RWPE2 (cell line): ENCODE data around the gene TMEM221.

Experiments
- ATAC-seq: fragments of 200-7000 bp; cut with Tn5 transposase; 3 replicates; pipeline ENCODE4 v1.9.1; 2021; ENCODE audit warnings: low read depth
- DNase-seq: peaks from one replicate; pipeline ENCODE4 v3.0.0-alpha.2; 2020; ENCODE audit warnings: low spot score
- H3K27ac ChIP-seq: fragments of 450-650 bp; 2 replicates; pipeline ENCODE4 v1.5.1; 2017; ENCODE audit warnings: mild to moderate bottlenecking; ENCODE audit not compliant: poor library complexity, severe bottlenecking
- H3K27me3 ChIP-seq: fragments of 250-450 bp; sonication (Bioruptor Pico); 2 replicates; pipeline ENCODE4 v1.5.1; 2021; ENCODE audit warnings: mild to moderate bottlenecking, moderate library complexity; ENCODE audit not compliant: insufficient read depth, poor library complexity, severe bottlenecking
- H3K36me3 ChIP-seq: fragments of 250-450 bp; sonication (Bioruptor Pico); 2 replicates; pipeline ENCODE4 v1.5.1; 2020; ENCODE audit warnings: low read depth, mild to moderate bottlenecking, moderate library complexity
- H3K4me1 ChIP-seq: fragments of 250-450 bp; sonication (Bioruptor Pico); 2 replicates; pipeline ENCODE4 v1.5.1; 2021; ENCODE audit warnings: mild to moderate bottlenecking, moderate library complexity; ENCODE audit not compliant: insufficient read depth, poor library complexity, severe bottlenecking
- H3K4me3 ChIP-seq: fragments of 250-450 bp; sonication (Bioruptor Pico); 2 replicates; pipeline ENCODE4 v1.5.1; 2021; ENCODE audit warnings: mild to moderate bottlenecking, moderate library complexity; ENCODE audit not compliant: severe bottlenecking
- H3K9me3 ChIP-seq: fragments of 250-450 bp; sonication (Bioruptor Pico); 2 replicates; pipeline ENCODE4 v1.5.1; 2021; ENCODE audit warnings: mild to moderate bottlenecking, moderate library complexity; ENCODE audit not compliant: severe bottlenecking
- CTCF ChIP-seq: fragments of 450-650 bp; IDR thresholded peaks from one replicate; pipeline ENCODE4 v1.5.1; 2017; ENCODE audit warnings: mild to moderate bottlenecking, moderate library complexity; ENCODE audit not compliant: poor library complexity, severe bottlenecking

Gene TMEM221

DNA sequence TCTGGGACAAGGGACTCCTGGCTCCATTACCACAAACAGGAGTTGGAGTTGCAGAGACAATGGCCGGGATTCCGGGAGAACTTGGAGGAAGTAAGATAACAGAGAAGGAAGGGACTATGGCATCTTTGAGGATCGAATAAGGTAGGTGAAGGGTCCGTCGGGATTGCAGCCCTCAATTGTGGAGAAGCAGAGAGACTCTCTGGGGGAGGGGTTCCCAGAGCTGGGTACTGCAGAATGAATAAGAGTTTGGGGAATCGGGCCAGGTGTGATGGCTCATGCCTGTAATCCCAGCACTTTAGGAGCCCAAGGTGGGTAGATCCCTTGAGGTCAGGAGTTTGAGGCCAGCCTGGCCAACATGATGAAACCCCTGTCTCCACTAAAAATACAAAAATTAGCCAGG, 46.8 kb downstream of the TMEM221 start:
- Histone ChIP-seq H3K4me3 (no peak overlapping the region), H3K4me1 (no peaks in the 10 kb centered on the region)

DNA sequence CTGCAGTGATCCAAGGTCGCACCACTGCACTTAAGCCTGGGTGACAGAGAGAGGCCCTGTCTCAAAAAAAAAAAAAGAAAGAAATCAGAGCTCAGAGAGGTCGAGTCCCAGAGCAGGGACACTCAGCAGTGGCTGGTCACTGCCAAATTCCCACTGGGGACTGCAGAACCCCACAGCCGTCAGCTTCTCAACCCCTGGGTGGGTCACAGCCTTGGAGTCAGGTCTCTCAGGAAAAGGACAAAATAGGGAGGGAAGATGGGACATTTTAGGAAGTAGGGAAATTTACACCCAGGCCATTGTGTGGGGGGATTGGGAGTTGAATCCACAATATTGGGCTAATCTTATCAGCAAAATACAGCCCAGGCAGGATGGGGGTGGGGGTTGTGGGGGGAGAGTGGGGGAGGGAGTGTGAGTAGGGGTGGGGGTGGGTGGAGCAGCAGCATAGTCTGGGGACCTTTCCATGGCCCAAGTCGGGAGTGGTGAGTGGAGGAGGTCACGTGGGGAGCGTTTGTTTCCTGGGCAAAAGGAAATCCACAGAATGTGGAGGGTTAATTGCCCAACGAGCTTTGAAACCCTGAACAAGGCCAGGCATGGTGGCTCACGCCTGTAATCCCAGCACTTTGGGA, 49.5 kb downstream of the TMEM221 start:
- TF ChIP-seq CTCF: no peak
- Histone ChIP-seq H3K4me3 (no peak overlapping the region), H3K27ac (no peak overlapping the region), H3K9me3 (no peaks in the 10 kb centered on the region), H3K27me3 (no peaks in the 10 kb centered on the region), H3K4me1 (no peaks in the 10 kb centered on the region), H3K36me3 (no peaks in the 10 kb centered on the region)
- ATAC-seq (no peak), DNase-seq (no peak)

More for the DNA sequence above, 46.8 kb downstream of the TMEM221 start:
- Histone ChIP-seq H3K36me3 (no peaks in the 10 kb centered on the region), H3K27ac (no peak overlapping the region), H3K9me3 (no peaks in the 10 kb centered on the region), H3K27me3 (no peaks in the 10 kb centered on the region)
- TF ChIP-seq CTCF: no peak
- no peak for ATAC-seq
- DNase-seq: no peak

- Histone ChIP-seq H3K36me3 (no peaks in the 10 kb centered on the region), H3K27ac (no peak overlapping the region), H3K9me3 (no peaks in the 10 kb centered on the region), H3K4me1 (no peaks in the 10 kb centered on the region), H3K27me3 (no peaks in the 10 kb centered on the region), H3K4me3 (no peak overlapping the region)
- peak; percentile 81 for TF ChIP-seq CTCF
- DNase-seq (no peak), ATAC-seq (peak; percentile 17; the same call in 1 of the 3 replicates)
Measured at GRCh38 chr19:17394891-17395415, 53.5 kb downstream of the TMEM221 start.

- no peaks in the 10 kb centered on the region for H3K36me3 ChIP-seq
- ATAC-seq (no peak), DNase-seq (no peak)
- H3K27me3 ChIP-seq: no peaks in the 10 kb centered on the region
- no peak for TF ChIP-seq CTCF
- no peak within 1 kb of the TSS for H3K27ac ChIP-seq
- H3K4me1 ChIP-seq: no peaks in the 10 kb centered on the region
- no peak within 1 kb of the TSS for H3K4me3 ChIP-seq
- no peaks in the 10 kb centered on the region for H3K9me3 ChIP-seq
Measured at GRCh38 chr19:17393914-17394313, 54.6 kb downstream of the TMEM221 start, which contains the start of gene CCDC194. TSS of gene CCDC194 (minus strand) at chr19:17394196. CDS start at chr19:17394158, 38 bp downstream.

DNA sequence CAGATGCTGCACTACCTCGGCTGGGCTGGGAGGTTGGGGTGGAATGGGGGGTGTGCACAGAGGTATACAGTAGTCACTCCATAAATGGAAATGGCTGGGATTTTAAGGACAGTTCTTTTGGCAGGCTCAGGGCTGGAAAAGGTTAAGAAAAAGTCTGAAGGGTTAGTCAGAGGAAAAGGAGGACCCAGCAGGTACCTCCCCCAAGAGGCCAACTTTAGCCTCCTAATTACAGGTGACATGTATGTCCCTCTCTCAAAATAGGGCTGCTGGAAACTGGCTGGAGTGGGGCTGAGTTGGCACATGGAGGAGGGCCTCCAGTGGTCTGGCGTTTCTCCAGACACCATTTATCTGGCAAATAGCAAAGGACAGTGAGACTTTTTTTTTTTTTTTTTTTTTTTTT, 55.5 kb downstream of the TMEM221 start:
- no peak overlapping the region for H3K4me3 ChIP-seq
- no peaks in the 10 kb centered on the region for H3K4me1 ChIP-seq
- H3K27ac ChIP-seq: no peak overlapping the region
- no peaks in the 10 kb centered on the region for H3K9me3 ChIP-seq
- no peaks in the 10 kb centered on the region for H3K27me3 ChIP-seq
- DNase-seq (no peak), ATAC-seq (no peak)
- no peak for TF ChIP-seq CTCF
- no peaks in the 10 kb centered on the region for H3K36me3 ChIP-seq
